HG03521 (cell line): ENCODE results near the gene IL13.

Source experiments
- ATAC-seq: cut with Tn5 transposase; IDR thresholded peaks from one replicate; pipeline ENCODE4 v1.9.1; 2021; ENCODE audit warnings: mild to moderate bottlenecking, moderate library complexity; ENCODE audit not compliant: unreplicated experiment

Gene IL13

GRCh38 chr5:132669966-132670882 lies 12.3 kb downstream of the IL13 start:
- no peak for ATAC-seq

DNA sequence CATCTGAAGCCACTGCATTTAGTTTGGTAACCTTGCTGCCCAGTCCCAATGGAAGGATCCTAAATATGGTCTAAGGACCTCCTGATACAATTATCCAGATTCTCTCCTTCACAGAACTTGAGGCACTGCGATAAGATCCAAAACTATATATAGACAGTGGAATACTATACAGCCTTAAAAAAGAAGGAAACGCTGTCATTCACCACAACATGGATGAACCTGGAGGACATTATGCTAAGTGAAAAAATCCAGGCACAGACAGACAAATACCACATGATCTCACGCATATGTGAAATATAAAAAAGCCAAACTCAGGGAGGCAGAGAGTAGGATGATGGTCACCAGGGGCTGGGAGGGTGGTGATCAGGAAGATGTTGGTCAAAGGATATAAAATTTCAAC lies 13.0 kb downstream of the IL13 start:
- no peak for ATAC-seq

DNA sequence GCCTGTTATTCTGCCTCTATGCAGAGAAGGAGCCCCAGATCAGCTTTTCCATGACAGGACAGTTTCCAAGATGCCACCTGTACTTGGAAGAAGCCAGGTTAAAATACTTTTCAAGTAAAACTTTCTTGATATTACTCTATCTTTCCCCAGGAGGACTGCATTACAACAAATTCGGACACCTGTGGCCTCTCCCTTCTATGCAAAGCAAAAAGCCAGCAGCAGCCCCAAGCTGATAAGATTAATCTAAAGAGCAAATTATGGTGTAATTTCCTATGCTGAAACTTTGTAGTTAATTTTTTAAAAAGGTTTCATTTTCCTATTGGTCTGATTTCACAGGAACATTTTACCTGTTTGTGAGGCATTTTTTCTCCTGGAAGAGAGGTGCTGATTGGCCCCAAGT lies 15.5 kb downstream of the IL13 start:
- no peak for ATAC-seq

DNA sequence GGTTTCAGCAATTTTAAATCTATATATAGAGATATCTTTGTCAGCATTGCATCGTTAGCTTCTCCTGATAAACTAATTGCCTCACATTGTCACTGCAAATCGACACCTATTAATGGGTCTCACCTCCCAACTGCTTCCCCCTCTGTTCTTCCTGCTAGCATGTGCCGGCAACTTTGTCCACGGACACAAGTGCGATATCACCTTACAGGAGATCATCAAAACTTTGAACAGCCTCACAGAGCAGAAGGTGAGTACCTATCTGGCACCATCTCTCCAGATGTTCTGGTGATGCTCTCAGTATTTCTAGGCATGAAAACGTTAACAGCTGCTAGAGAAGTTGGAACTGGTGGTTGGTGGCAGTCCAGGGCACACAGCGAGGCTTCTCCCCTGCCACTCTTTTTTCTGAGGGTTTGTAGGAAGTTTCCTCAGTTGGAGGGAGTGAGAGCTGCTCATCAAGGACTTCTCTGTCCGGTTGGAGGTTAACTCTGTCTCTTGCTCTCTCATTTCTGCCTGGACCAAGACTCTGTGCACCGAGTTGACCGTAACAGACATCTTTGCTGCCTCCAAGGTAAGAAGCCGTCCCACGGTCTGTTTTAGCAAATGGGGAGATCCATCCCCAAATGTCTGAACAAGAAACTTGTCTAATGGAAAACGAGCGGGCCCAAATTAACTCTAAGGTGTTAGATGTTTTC lies 16.1 kb downstream of the IL13 start, which contains the start of gene IL4:
IL4 (plus strand) TSS at position 51 of the 692 bp plus-strand sequence; CDS start at position 113, 62 bp downstream.
- ATAC-seq = no peak

DNA sequence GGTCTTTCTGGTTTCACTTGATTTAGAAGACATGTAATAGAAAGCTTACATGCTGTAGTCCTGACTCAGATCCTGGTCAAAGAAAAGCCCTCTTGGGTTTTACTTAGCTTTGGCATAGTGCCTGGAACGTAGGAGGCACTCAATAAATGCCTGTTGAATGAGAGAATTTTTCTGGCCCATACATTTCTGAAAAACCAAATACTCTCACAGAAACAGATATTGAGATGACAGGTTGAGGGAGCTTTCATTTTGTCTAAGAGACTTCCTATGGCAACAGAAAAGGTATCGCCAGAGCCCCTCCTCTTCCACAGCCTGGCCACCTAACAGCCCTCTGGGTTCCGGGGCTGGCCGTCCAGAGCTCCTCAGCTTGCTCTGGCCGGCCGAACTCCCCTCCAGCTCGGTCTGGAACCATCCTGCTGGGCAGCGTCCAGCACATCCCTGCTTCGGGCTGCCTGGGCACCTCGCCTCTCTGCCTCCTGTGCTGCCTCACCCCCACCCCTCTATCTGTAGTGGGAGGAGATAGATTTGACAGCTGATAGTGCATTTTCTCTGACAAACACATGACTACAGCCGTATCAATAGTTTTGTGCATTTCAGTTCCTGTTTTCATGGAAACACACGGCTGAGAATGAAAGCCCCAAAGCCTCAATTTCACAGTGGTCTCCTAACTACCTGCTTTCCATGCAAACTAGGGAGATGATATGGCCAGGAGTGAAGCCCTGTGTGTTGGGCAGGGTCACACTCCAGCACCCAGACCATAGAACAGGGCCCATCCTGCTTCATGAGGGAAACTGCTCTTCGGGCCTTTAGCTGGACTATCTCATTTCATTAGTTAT lies 16.9 kb downstream of the IL13 start:
- ATAC-seq = peak; percentile 84

DNA sequence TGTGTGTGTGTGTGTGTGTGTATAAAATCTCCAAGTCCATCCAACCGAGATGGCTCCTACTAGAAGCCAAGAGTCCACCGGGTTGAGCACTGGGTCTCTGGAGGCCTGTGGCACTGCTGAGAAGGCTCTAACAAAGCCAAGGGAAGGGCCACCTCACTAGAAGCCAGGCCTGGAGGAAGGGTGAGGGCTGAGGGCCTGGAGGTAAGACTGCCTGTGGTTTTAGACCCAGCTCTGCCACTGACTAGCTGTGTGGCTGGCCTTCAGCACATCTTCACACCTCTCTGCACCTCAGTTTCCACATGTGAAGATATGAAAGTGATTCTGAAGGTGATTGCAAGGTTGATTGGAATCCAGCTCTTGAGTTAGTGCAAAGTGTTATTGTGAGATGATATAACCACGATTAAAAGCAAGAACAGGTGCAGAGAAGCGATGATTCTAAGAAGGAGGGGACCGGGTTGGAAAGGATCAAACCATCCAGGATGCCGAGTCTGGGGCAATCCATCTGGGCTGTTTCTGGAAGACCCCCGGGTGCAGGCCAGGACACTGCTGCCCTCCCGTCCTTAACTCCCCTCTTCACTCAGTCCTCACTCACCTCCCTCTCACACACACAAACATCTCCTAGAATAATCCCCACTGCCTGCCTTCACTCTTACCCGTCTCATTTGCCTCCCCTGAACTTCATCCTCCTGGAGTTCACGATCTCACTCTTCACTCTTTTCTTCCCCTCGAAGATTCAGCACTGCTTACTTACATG lies 18.1 kb downstream of the IL13 start:
- no peak for ATAC-seq

GRCh38 chr5:132677191-132677590 lies 19.2 kb downstream of the IL13 start:
- ATAC-seq = no peak

- ATAC-seq = no peak
Observed at GRCh38 chr5:132677682-132678400, 19.9 kb downstream of the IL13 start.

GRCh38 chr5:132678735-132679134 lies 20.8 kb downstream of the IL13 start:
- no peak for ATAC-seq

GRCh38 chr5:132679166-132679565 lies 21.2 kb downstream of the IL13 start:
- no peak for ATAC-seq

DNA sequence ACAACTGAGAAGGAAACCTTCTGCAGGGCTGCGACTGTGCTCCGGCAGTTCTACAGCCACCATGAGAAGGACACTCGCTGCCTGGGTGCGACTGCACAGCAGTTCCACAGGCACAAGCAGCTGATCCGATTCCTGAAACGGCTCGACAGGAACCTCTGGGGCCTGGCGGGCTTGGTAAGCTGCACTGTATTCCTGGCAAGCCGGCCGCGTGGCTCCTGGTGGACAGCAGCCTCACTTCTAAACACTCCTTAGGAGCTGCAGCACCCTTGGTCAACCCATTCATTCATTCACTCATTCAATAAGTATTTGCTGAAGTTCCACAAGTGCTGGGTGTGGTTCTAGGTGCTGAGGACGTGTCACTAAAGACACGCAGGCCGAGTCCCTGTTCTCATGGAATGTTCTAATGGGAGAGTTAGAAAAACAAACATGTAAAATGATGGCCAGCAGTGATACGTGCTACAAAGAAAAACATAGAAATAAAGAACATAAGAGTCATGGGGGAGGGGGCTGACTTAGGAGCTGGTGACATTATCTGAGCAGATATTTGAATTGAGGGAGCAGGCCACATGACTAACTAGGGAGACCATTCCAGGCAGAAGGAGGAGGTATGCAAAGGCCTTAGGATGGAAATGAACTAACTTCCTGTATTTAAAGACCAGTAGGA lies 21.9 kb downstream of the IL13 start:
- ATAC-seq = no peak

DNA sequence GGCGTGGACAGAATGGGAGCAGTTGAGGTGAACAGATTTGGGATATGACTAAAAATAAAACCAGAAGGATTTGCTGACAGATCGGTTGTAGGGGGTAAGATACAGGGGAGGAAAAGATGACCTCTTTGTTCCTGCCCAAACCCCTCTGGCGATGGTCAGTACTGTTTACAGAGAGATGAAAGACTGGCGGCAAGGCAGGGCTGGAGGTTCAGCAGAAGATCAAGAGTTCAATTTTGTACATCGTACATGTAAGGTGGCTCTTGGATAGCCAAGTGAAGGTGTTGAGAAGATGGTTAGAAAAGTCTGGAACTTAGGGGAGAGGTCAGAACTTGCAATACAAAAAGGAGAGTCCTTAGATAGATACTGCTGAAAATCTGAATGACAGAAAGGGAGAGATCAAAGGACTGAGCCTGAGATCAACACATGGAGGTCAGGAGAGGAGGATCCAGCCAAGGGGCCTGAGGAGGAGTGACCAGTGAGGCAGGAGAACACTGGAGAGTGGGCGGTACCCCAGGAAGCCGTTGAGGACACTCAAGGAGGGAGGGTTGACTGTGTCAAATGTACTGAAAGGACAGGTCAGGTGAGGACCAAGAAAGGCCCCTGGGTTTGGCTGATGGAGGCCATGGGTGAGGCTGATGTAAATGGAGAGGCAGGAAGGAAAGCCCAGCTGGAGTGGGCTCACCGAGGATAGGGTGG lies 23.0 kb downstream of the IL13 start:
- no peak for ATAC-seq

- ATAC-seq = no peak
Observed at GRCh38 chr5:132681476-132681831, 23.5 kb downstream of the IL13 start.

DNA sequence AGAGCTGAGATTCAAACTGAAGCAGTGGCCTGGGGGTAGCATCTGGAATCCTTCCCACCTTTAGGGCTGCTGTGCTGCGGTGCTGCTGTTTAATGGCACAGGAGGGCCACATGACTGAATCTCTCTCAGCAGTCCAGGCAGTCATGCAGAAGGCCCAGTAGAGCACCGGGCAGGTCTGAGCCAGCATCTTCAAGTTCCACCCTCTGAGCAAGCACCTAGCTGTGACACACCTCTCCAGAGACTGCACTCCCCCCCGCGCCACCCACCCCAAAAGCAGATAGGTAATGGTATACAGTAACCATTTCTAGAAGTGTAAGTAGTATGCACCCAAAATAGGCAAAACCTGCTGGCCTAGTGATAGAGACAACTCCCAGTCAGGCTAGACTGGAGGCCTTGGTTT lies 24.0 kb downstream of the IL13 start:
- no peak for ATAC-seq

GRCh38 chr5:132684491-132684890 lies 26.5 kb downstream of the IL13 start:
- ATAC-seq = no peak

DNA sequence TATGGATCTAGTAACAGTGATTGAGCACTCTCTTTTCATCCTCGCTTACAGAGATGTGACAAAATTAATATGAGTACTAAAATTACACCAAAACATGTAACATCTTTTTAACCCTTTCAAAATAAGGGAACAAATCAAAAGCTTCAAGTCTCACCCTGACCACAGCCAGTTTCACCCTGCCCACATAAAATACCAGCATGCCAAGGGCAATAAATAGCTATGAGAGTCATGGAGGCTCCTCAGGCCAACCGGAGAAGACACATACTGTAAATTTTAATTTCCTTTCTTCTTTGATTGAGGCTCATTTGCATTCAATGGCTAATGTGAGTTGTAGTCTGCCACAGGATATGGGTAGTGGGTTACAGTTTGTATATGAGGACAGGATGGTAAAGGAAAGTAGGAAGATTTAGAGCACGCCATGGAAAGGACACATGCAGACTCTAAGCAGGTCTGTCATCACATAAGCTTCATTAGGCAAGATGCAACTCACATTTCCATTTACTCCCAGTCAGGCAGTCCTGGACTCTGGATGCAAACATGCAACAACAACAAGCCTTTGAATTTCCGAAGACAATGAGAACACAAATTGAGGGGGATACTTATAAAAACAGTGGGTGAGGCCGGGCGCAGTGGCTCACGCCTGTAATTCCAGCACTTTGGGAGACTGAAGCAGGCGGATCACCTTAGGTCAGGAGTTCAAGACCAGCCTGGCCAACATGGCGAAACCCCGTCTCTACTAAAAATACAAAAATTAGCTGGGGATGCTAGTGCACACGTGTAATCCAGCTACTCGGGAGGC lies 27.1 kb downstream of the IL13 start:
- no peak for ATAC-seq

- no peak for ATAC-seq
Observed at GRCh38 chr5:132686193-132686592, 28.2 kb downstream of the IL13 start.

- ATAC-seq = peak; percentile 49
Observed at GRCh38 chr5:132687995-132688394, 30.0 kb downstream of the IL13 start.
